HEK293 (cell line): Measurements from ENCODE around the gene COTL1.

Source experiments
- CTCF ChIA-PET: fragments of 350-600 bp; formaldehyde crosslinking; extraction: SDS; loops from one replicate; lab custom pipeline; 2021; ENCODE audit warnings: antibody characterized with exemption; lab: Yijun Ruan, JAX
- POLR2A ChIA-PET: fragments of 300-600 bp; formaldehyde crosslinking; extraction: SDS; loops from one replicate; lab custom pipeline; 2020; ENCODE audit warnings: antibody characterized with exemption, inconsistent platforms; lab: Yijun Ruan, JAX
- H3K27ac ChIP-seq: fragments of 200-500 bp; sonication (Bioruptor generic); 2 replicates; pipeline ENCODE4 v1.5.1; 2014; ENCODE audit warnings: low read depth, low read length, control low read depth, inconsistent platforms; ENCODE audit errors: extremely low read depth
- H3K36me3 ChIP-seq, 2 experiments: fragments of 200-500 bp in 1 of 2; sonication (Bioruptor generic) in 1 of 2; 1 replicate in 1 of 2; 2 replicates in 1 of 2; pipeline ENCODE4 v1.5.1; 2014 to 2017; ENCODE audit warnings: inconsistent platforms in 2 of 2, low read length in 2 of 2; ENCODE audit not compliant: control insufficient read depth in 2 of 2, insufficient read depth in 1 of 2
- H3K4me1 ChIP-seq: fragments of 200-500 bp; sonication (Bioruptor generic); 2 replicates; pipeline ENCODE4 v1.5.1; 2014; ENCODE audit warnings: mild to moderate bottlenecking, low read length, inconsistent platforms; ENCODE audit not compliant: control insufficient read depth, insufficient read depth
- H3K4me3 ChIP-seq: 2 replicates; pipeline ENCODE4 v1.5.1; 2011; ENCODE audit warnings: low read depth, mild to moderate bottlenecking, control low read depth, low read length, moderate library complexity
- H3K9me3 ChIP-seq: fragments of 200-500 bp; sonication (Bioruptor generic); 2 replicates; pipeline ENCODE4 v1.5.1; 2014; ENCODE audit warnings: low read depth, low read length, inconsistent platforms; ENCODE audit not compliant: control insufficient read depth, insufficient read depth
- BCL6B ChIP-seq: fragments of 450-650 bp; formaldehyde crosslinking; IDR thresholded peaks from 2 replicates; pipeline ENCODE4 v1.5.1; 2017; ENCODE audit warnings: missing biosample characterization, missing genetic modification characterization
- GLIS2 ChIP-seq: fragments of 450-650 bp; formaldehyde crosslinking; IDR thresholded peaks from 2 replicates; pipeline ENCODE4 v1.5.1; 2016; ENCODE audit warnings: missing biosample characterization, missing genetic modification characterization
- KLF16 ChIP-seq: fragments of 450-650 bp; formaldehyde crosslinking; IDR thresholded peaks from 2 replicates; pipeline ENCODE4 v1.5.1; 2017; ENCODE audit warnings: missing biosample characterization, missing genetic modification characterization
- SETDB1 ChIP-seq: IDR thresholded peaks from one replicate; pipeline ENCODE4 v1.6.1; 2017; ENCODE audit warnings: mild to moderate bottlenecking, low read length, moderate library complexity, mixed read lengths; ENCODE audit not compliant: insufficient read length
- SP2 ChIP-seq: fragments of 450-650 bp; formaldehyde crosslinking; IDR thresholded peaks from 2 replicates; pipeline ENCODE4 v1.5.1; 2016; ENCODE audit warnings: missing biosample characterization, missing genetic modification characterization
- SP3 ChIP-seq: fragments of 450-650 bp; formaldehyde crosslinking; IDR thresholded peaks from 2 replicates; pipeline ENCODE4 v1.5.1; 2016; ENCODE audit warnings: missing biosample characterization, missing genetic modification characterization
- ZBTB10 ChIP-seq: fragments of 450-650 bp; formaldehyde crosslinking; IDR thresholded peaks from 2 replicates; pipeline ENCODE4 v1.5.1; 2016; ENCODE audit warnings: missing biosample characterization, missing genetic modification characterization
- ZIC2 ChIP-seq: fragments of 450-650 bp; formaldehyde crosslinking; IDR thresholded peaks from 2 replicates; pipeline ENCODE4 v1.5.1; 2016; ENCODE audit warnings: missing biosample characterization, missing genetic modification characterization
- ZNF10 ChIP-seq: fragments of 450-650 bp; formaldehyde crosslinking; IDR thresholded peaks from 2 replicates; pipeline ENCODE4 v1.5.1; 2017; ENCODE audit warnings: missing biosample characterization, missing genetic modification characterization
- ZNF133 ChIP-seq: fragments of 450-650 bp; formaldehyde crosslinking; IDR thresholded peaks from 2 replicates; pipeline ENCODE4 v1.5.1; 2016; ENCODE audit warnings: missing biosample characterization, missing genetic modification characterization
- ZNF169 ChIP-seq: fragments of 450-650 bp; formaldehyde crosslinking; IDR thresholded peaks from 2 replicates; pipeline ENCODE4 v1.5.1; 2016; ENCODE audit warnings: missing biosample characterization, missing genetic modification characterization
- ZNF26 ChIP-seq: fragments of 450-650 bp; formaldehyde crosslinking; IDR thresholded peaks from 2 replicates; pipeline ENCODE4 v1.5.1; 2016; ENCODE audit warnings: missing biosample characterization, missing genetic modification characterization
- ZNF335 ChIP-seq: fragments of 450-650 bp; formaldehyde crosslinking; conservative IDR thresholded peaks from 2 replicates; pipeline ENCODE4 v1.5.1; 2016; ENCODE audit warnings: missing biosample characterization, missing genetic modification characterization
- ZNF416 ChIP-seq: fragments of 450-650 bp; formaldehyde crosslinking; IDR thresholded peaks from 2 replicates; pipeline ENCODE4 v1.5.1; 2016; ENCODE audit warnings: missing biosample characterization, missing genetic modification characterization
- ZNF610 ChIP-seq: fragments of 450-650 bp; formaldehyde crosslinking; IDR thresholded peaks from 2 replicates; pipeline ENCODE4 v1.5.1; 2016; ENCODE audit warnings: missing biosample characterization, missing genetic modification characterization, borderline replicate concordance
- ZNF704 ChIP-seq: fragments of 450-650 bp; formaldehyde crosslinking; IDR thresholded peaks from 2 replicates; pipeline ENCODE4 v1.5.1; 2016; ENCODE audit warnings: missing biosample characterization, missing genetic modification characterization
- ZNF707 ChIP-seq: fragments of 450-650 bp; formaldehyde crosslinking; IDR thresholded peaks from 2 replicates; pipeline ENCODE4 v1.5.1; 2016; ENCODE audit warnings: missing biosample characterization, missing genetic modification characterization
- TF ChIP-seq, protein P1 (sequence below): fragments of 450-650 bp; formaldehyde crosslinking; IDR thresholded peaks from 2 replicates; pipeline ENCODE4 v1.5.1; 2016; ENCODE audit warnings: missing biosample characterization, missing genetic modification characterization, borderline replicate concordance
- TF ChIP-seq, protein P2 (sequence below): fragments of 450-650 bp; formaldehyde crosslinking; IDR thresholded peaks from 2 replicates; pipeline ENCODE4 v1.5.0; 2017; ENCODE audit warnings: missing biosample characterization, missing genetic modification characterization, borderline replicate concordance

The COTL1 gene

DNA sequence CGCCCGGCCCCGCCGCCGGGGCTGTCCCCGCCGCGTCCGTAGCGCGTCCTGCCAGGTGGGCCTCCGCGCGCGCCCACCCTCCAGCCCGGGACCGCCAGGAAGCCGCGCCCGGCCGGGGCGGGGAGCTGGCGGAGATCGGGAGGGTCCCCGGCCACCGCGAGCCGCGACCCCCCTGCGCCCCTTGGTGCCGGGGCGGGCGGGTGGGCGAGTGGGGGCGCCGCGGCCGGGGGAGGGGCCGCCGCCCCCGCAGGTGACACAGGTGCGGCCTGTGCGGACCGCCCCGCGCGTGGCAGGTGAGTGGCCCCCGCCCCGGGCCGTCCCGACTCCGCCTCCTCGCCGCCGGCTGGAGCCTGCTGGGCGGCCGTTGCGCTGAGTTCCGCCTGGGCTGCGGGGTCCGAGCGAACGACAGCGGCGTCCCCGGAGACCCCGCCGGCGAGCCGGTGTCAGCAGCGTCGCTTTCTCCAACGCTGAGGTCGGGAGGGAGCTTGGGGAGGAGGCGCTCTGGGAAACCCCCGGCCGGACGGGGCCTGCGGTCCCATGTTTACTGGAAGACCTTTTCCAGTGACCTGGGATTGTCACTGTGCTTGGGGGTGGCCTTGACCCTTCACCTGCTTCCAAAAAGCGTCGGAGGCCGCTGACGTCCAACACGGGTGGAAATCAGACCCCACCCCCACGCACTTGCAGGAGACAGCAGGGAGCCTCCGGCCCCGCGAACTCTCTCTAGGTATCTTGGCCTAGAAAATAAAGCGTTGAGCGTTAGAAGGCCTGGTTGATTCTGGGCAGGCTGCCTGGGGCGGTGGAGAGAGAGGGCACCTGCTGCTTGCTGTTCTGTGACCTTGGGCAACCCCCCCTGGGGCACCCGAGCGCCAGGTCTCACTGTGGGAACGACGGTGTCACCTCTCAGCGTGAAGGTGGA lies 31.0 kb upstream of the COTL1 start (continued):
- TF ChIP-seq ZNF707 (tag by site-specific recombination) = no peak
- no peak for TF ChIP-seq SP2 (tag by site-specific recombination)
- no peak for TF ChIP-seq ZNF169 (tag by site-specific recombination)
- TF ChIP-seq BCL6B (tag by site-specific recombination) = no peak
- no peak for TF ChIP-seq ZNF133 (tag by site-specific recombination)
- TF ChIP-seq ZNF704 (tag by site-specific recombination) = no peak
- TF ChIP-seq ZNF335 = peak; percentile 55
- no peak for TF ChIP-seq ZNF416 (tag by site-specific recombination)
- TF ChIP-seq, protein P1, sequence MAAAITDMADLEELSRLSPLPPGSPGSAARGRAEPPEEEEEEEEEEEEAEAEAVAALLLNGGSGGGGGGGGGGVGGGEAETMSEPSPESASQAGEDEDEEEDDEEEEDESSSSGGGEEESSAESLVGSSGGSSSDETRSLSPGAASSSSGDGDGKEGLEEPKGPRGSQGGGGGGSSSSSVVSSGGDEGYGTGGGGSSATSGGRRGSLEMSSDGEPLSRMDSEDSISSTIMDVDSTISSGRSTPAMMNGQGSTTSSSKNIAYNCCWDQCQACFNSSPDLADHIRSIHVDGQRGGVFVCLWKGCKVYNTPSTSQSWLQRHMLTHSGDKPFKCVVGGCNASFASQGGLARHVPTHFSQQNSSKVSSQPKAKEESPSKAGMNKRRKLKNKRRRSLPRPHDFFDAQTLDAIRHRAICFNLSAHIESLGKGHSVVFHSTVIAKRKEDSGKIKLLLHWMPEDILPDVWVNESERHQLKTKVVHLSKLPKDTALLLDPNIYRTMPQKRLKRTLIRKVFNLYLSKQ (tag by site-specific recombination) = no peak
- peak; percentile 47 for TF ChIP-seq ZIC2 (tag by site-specific recombination)
- TF ChIP-seq, protein P2, sequence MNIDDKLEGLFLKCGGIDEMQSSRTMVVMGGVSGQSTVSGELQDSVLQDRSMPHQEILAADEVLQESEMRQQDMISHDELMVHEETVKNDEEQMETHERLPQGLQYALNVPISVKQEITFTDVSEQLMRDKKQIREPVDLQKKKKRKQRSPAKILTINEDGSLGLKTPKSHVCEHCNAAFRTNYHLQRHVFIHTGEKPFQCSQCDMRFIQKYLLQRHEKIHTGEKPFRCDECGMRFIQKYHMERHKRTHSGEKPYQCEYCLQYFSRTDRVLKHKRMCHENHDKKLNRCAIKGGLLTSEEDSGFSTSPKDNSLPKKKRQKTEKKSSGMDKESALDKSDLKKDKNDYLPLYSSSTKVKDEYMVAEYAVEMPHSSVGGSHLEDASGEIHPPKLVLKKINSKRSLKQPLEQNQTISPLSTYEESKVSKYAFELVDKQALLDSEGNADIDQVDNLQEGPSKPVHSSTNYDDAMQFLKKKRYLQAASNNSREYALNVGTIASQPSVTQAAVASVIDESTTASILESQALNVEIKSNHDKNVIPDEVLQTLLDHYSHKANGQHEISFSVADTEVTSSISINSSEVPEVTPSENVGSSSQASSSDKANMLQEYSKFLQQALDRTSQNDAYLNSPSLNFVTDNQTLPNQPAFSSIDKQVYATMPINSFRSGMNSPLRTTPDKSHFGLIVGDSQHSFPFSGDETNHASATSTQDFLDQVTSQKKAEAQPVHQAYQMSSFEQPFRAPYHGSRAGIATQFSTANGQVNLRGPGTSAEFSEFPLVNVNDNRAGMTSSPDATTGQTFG (tag by site-specific recombination) = no peak
- TF ChIP-seq ZNF10 = 0 out of 2 replicates have a peak, but pooled peaks have one; percentile 27
- TF ChIP-seq SETDB1 = no peak

DNA sequence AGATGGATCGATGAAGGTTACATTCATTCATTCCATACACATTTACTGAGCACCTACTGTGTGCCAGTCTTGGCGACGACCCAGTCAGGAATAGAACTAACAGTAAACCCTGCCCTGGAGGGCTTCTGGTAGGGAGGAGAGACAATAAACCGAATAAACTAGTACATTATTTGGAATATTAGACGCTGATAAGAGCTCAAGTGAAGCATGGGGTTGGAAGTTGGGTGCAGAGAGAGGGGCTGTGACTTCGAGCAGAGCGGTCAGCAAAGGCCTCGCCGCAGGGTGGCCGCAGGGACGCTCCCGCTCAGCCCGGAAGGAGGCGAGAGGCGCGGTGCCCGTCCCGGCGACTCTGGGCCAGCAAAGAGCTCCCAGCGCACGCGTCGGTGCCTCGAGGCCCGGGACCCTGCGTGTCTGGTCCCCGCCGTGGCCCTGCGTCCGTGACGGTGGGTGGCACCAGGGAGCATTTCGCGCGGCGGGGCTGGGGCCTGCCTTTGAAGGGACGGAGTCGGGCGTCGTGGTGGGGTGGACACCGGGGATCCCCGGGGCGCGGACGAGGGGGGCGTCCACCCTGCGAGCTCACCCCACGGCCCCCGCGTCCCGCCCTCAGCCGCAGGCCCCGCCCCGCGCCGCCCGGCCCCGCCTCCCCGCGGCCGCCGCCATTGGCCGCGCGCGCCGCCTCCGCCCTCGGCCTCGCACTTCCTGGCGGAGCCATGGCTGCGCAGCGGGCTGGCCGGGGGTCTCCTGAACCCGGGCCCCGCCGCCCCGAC lies 30.1 kb upstream of the COTL1 start, which contains the start of gene KLHL36:
Gene KLHL36, plus strand, starts transcription at position 684 of the 767 bp plus-strand sequence. CDS start 2,357 bp downstream, outside the sequence.
- H3K9me3 ChIP-seq = no peaks in the 10 kb centered on the region
- peaks cover 3 to 26% of the 10 kb centered on the region in 2 experiments; a peak in 2 of 3 replicates for H3K36me3 ChIP-seq
- peak within 1 kb of the TSS; percentile 56 for H3K4me3 ChIP-seq
- no peak within 1 kb of the TSS; the same call in 1 of the 2 replicates for H3K27ac ChIP-seq
- no peaks in the 10 kb centered on the region for H3K4me1 ChIP-seq
- POLR2A ChIA-PET = interaction anchor here (0.8 to 1.5 kb wide), 3 partner anchors 17 to 338 kb away, joined by 3 read pairs; no protein-coding TSS in a partner anchor
- CTCF ChIA-PET = interaction anchor here (0.6 to 4.3 kb wide), 4 partner anchors 24 to 1701 kb away, joined by 3 to 34 read pairs (median 8); no protein-coding TSS in a partner anchor
- no peak for TF ChIP-seq ZNF26
- 0 out of 2 replicates have a peak, but pooled peaks have one; percentile 19 for TF ChIP-seq ZBTB10 (tag by site-specific recombination)
- peak; percentile 41; the same call in 1 of the 2 replicates for TF ChIP-seq ZNF610
- TF ChIP-seq SP2 (tag by site-specific recombination) = peak; percentile 31; the same call in 1 of the 2 replicates
- peak; percentile 59; the same call in 1 of the 2 replicates for TF ChIP-seq KLF16
- TF ChIP-seq ZNF335 = peak; percentile 70; the same call in 1 of the 2 replicates
- TF ChIP-seq GLIS2 (tag by site-specific recombination) = peak; percentile 78
- peak; percentile 61 for TF ChIP-seq SP3 (tag by site-specific recombination)
